Tibial nerve (tissue), 4 donors: ENCODE results near the gene CCDC171.

ENCODE experiments used
- CTCF ChIP-seq, 5 experiments: fragments of 200-600 bp in 3 of 5; fragments of 450-650 bp in 2 of 5; sonication (generic) in 3 of 5; IDR thresholded peaks; one replicate each; pipeline ENCODE4 v1.5.1; 2016 to 2019; ENCODE audit warnings: antibody characterized with exemption in 5 of 5, mild to moderate bottlenecking in 3 of 5, moderate library complexity in 2 of 5
- EP300 ChIP-seq, 2 donors: sonication (generic); formaldehyde crosslinking; IDR thresholded peaks; one replicate each; pipeline ENCODE4 v1.6.1; 2017; ENCODE audit warnings: antibody characterized with exemption in 2 of 2, mild to moderate bottlenecking in 1 of 2

GRCh38 chr9:15717290-15717967, 164.6 kb downstream of the CCDC171 start:
- TF ChIP-seq CTCF (IDR thresholded peaks at IDR 0.05), result no peak
- no peak for TF ChIP-seq EP300 (IDR thresholded peaks at IDR 0.05)
